Esophagus muscularis mucosa (tissue), 4 donors: ENCODE data around the gene SPOCK1. TPM values are rescaled to one million over a fixed set of nuclear protein-coding genes. Genes with fewer than 3 reads are reported as not detected.

ENCODE experiments used
- DNase-seq: peaks from one replicate; pipeline ENCODE4 v3.0.0-alpha.2; 2017; ENCODE audit errors: extremely low spot score
- H3K27ac ChIP-seq, 4 donors: fragments of 200-600 bp; sonication (generic); replicated peaks in 1 of 4; 1 replicate in 3 of 4; 2 replicates in 1 of 4; pipeline ENCODE4 v1.5.1; 2016 to 2019; ENCODE audit warnings: mild to moderate bottlenecking in 1 of 4
- H3K27me3 ChIP-seq, 4 donors: fragments of 200-600 bp; sonication (generic); one replicate each; pipeline versions ENCODE4 v1.5.1 to v1.6.0; 2016 to 2019
- H3K36me3 ChIP-seq, 4 donors: fragments of 200-600 bp; sonication (generic); one replicate each; pipeline ENCODE4 v1.5.1; 2016 to 2019
- H3K4me1 ChIP-seq, 4 donors: fragments of 200-600 bp; sonication (generic); one replicate each; pipeline ENCODE4 v1.5.1; 2016 to 2019
- H3K4me3 ChIP-seq, 4 donors: fragments of 200-600 bp; sonication (generic); 1 replicate in 2 of 4; 2 replicates in 2 of 4; pipeline ENCODE4 v1.5.1; 2016 to 2019; ENCODE audit warnings: mild to moderate bottlenecking in 4 of 4, moderate library complexity in 1 of 4
- H3K9me3 ChIP-seq, 4 donors: fragments of 200-600 bp; sonication (generic); 1 replicate in 3 of 4; 2 replicates in 1 of 4; pipeline ENCODE4 v1.5.1; 2016 to 2019
- CTCF ChIP-seq, 3 experiments: fragments of 200-600 bp in 2 of 3; fragments of 450-650 bp in 1 of 3; sonication (generic) in 2 of 3; IDR thresholded peaks; one replicate each; pipeline ENCODE4 v1.5.1; 2017 to 2019; ENCODE audit warnings: antibody characterized with exemption in 3 of 3, mild to moderate bottlenecking in 2 of 3, moderate library complexity in 1 of 3
- EP300 ChIP-seq: sonication (generic); formaldehyde crosslinking; IDR thresholded peaks from one replicate; pipeline ENCODE4 v1.6.1; 2017; ENCODE audit warnings: antibody characterized with exemption
- POLR2A ChIP-seq: fragments of 450-650 bp; IDR thresholded peaks from one replicate; pipeline ENCODE4 v1.6.1; 2017; ENCODE audit warnings: antibody characterized with exemption, moderate library complexity, mild to moderate bottlenecking, low read depth
- POLR2AphosphoS5 ChIP-seq, 2 donors: sonication (generic); formaldehyde crosslinking; IDR thresholded peaks; one replicate each; pipeline ENCODE4 v1.6.1; 2017; ENCODE audit warnings: antibody characterized with exemption in 2 of 2
- WGBS: methylation state at CpG from one replicate; pipeline ENCODE4 v1.1.5; 2018; 5-methylcytosine and 5-hydroxymethylcytosine counted together
- intact Hi-C: fragments of 100-400 bp; cut with DNase I; formaldehyde crosslinking; loops from one replicate; pipeline ENCODE4 v1.15.1; 2023
- total RNA-seq, 4 donors: library from RNA; depleted of rRNA; stranded (reverse); fragments of >200 nt; gene quantifications; one replicate each; pipeline versions ENCODE4 v1.1.0 to v1.2.1, GENCODE V29; 2016

The SPOCK1 gene
- total RNA-seq, 4 donors from 2014 or later, result 39.0 to 52.4 (median 45.6) TPM

- no peak overlapping the region for H3K4me3 ChIP-seq
- TF ChIP-seq EP300 (no peak), POLR2A (no peak), POLR2AphosphoS5 (IDR thresholded peaks at IDR 0.05) (no peak), CTCF (IDR thresholded peaks at IDR 0.05) (no peak)
- intact Hi-C loops, result no loop called here
These were observed 65.6 kb downstream of the SPOCK1 start for GRCh38 chr5:137433539-137433938.

GRCh38 chr5:137432376-137432775 lies 66.8 kb downstream of the SPOCK1 start:
- Histone ChIP-seq H3K4me3 (no peak overlapping the region), H3K36me3 (no peaks in the 10 kb centered on the region), H3K9me3 (no peaks in the 10 kb centered on the region), H3K27ac (no peak overlapping the region), H3K4me1 (no peaks in the 10 kb centered on the region), H3K27me3 (no peaks in the 10 kb centered on the region)
- 42% methylated on average over 2 of the region's 2 CpGs for WGBS
- intact Hi-C loops, result no loop called here
- DNase-seq, result peak; percentile 37
- TF ChIP-seq POLR2AphosphoS5 (IDR thresholded peaks at IDR 0.05) (no peak), POLR2A (no peak)

More at GRCh38 chr5:137433539-137433938, 65.6 kb downstream of the SPOCK1 start:
- Histone ChIP-seq H3K27me3 (no peaks in the 10 kb centered on the region), H3K4me1 (no peaks in the 10 kb centered on the region), H3K9me3 (no peaks in the 10 kb centered on the region), H3K27ac (no peak overlapping the region), H3K36me3 (no peaks in the 10 kb centered on the region)
- WGBS, result 92% methylated on average over 2 of the region's 2 CpGs
- DNase-seq, result peak; percentile 47

GRCh38 chr5:137431051-137431450 lies 68.1 kb downstream of the SPOCK1 start:
- intact Hi-C loops, result no loop called here
- peak; percentile 55 for DNase-seq
- no peaks in the 10 kb centered on the region for H3K27me3 ChIP-seq
- WGBS, result 41% methylated on average over 2 of the region's 2 CpGs
- H3K4me3 ChIP-seq, result no peak overlapping the region
- H3K36me3 ChIP-seq, result no peaks in the 10 kb centered on the region
- H3K9me3 ChIP-seq, result no peaks in the 10 kb centered on the region
- no peak overlapping the region for H3K27ac ChIP-seq
- H3K4me1 ChIP-seq, result no peaks in the 10 kb centered on the region
- TF ChIP-seq POLR2A (no peak), CTCF (IDR thresholded peaks at IDR 0.05) (no peak), EP300 (no peak), POLR2AphosphoS5 (IDR thresholded peaks at IDR 0.05) (no peak)

- Histone ChIP-seq H3K27me3 (no peaks in the 10 kb centered on the region), H3K4me1 (peaks cover 7 to 16% (median 12%) of the 10 kb centered on the region in 4 donors), H3K36me3 (no peaks in the 10 kb centered on the region), H3K4me3 (no peak overlapping the region), H3K27ac (no peak overlapping the region), H3K9me3 (peaks cover 0 to 12% (median 0%) of the 10 kb centered on the region in 4 donors)
- 71% methylated on average over 2 of the region's 2 CpGs for WGBS
- DNase-seq, result peak; percentile 68
- TF ChIP-seq POLR2AphosphoS5 (IDR thresholded peaks at IDR 0.05) (no peak), POLR2A (no peak), CTCF (IDR thresholded peaks at IDR 0.05) (no peak), EP300 (no peak)
- intact Hi-C loops, result no loop called here
These were observed 83.9 kb downstream of the SPOCK1 start for GRCh38 chr5:137415231-137415681.

- Histone ChIP-seq H3K9me3 (peaks cover 0 to 12% (median 0%) of the 10 kb centered on the region in 4 donors), H3K4me3 (no peak overlapping the region), H3K36me3 (no peaks in the 10 kb centered on the region), H3K27ac (no peak overlapping the region), H3K27me3 (no peaks in the 10 kb centered on the region), H3K4me1 (peaks cover 7 to 16% (median 12%) of the 10 kb centered on the region in 4 donors)
- intact Hi-C loops, result no loop called here
- TF ChIP-seq CTCF (IDR thresholded peaks at IDR 0.05) (no peak), POLR2A (no peak), POLR2AphosphoS5 (IDR thresholded peaks at IDR 0.05) (no peak), EP300 (no peak)
- whole genome bisulfite sequencing, result 40% methylated on average over 1 of the region's 1 CpG
- DNase-seq, result no peak
These were observed 84.9 kb downstream of the SPOCK1 start for GRCh38 chr5:137414112-137414755.
